Measurements from ENCODE around the gene TRAF1.

The TRAF1 gene

DNA sequence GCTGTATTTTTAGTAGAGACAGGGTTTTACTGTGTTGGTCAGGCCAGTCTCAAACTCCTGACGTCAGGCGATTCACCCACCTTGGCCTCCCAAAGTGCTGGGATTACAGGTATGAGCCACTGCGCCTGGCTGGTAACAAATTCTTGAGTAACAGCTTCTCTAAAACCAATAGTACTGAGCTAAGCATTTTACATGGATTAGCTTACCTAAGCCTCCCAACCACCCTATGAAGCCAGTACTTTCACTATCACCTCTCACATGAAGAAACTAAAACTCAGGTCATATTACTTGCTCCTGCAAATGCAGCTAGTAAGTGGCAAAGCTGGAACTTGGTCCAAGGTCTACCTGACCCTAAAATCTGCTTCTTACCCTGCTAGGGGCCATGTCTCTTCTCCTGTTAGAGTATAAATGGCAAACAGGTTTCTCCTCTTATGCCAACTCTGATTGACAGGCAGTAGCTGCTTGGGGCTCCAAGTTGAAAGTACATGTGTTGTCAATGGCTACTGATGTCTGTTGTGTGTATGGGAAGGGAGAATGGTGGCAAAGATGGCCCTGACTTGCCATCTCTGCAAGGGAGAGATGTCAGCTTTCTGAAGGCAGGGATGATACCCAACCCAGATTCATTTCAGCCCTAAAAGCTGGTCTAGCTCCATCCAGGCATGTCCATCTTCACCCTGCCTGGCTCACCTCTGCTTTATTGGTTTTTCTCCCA, 53.6 kb downstream of the TRAF1 start:
- Histone ChIP-seq H3K27ac (ENCODE audit: low read depth, low read length) (peak overlapping the region; percentile 74), H3K4me3 (ENCODE audit: low read depth, low read length) (peak overlapping the region; percentile 4; the same call in 1 of the 2 replicates), H3K27me3 (ENCODE audit: control insufficient read depth, insufficient read depth, low read length) (peaks cover 6% of the 10 kb centered on the region; the same call in 1 of the 2 replicates), H3K9ac (ENCODE audit: low read length) (peak overlapping the region; percentile 66), H3K9me3 (ENCODE audit: control insufficient read depth, insufficient read depth, low read depth, low read length) (no peaks in the 10 kb centered on the region), H3K4me1 (ENCODE audit: control insufficient read depth, insufficient read depth, low read length) (peaks cover 51% of the 10 kb centered on the region), H3K36me3 (ENCODE audit: control insufficient read depth, insufficient read depth, low read length) (peaks cover 15% of the 10 kb centered on the region; the same call in 1 of the 2 replicates)

DNA sequence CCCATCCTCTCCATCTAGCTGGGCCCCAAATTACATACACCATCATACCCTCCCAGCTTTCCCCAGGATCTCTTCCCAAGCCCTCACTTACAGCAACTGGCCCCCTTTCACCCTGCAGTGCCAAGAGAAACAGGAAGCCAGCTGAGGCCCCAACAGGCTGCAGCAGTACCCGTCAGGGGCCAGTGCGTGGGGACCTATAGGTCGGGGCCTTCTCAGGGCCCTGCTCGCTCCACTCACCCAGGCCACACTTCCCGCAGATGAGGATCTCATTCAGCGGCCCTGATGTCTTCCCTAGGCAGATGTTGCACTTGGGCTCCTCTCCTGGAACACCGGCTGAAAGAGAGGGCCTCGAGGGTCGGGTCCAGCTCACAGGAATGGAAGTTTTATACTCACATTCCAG, 56.4 kb downstream of the TRAF1 start:
- Histone ChIP-seq H3K9me3 (ENCODE audit: control insufficient read depth, insufficient read depth, low read depth, low read length) (no peaks in the 10 kb centered on the region), H3K4me1 (ENCODE audit: control insufficient read depth, insufficient read depth, low read length) (peaks cover 37% of the 10 kb centered on the region), H3K9ac (ENCODE audit: low read length) (no peak overlapping the region), H3K36me3 (ENCODE audit: control insufficient read depth, insufficient read depth, low read length) (peaks cover 21% of the 10 kb centered on the region), H3K27me3 (ENCODE audit: control insufficient read depth, insufficient read depth, low read length) (no peaks in the 10 kb centered on the region), H3K4me3 (ENCODE audit: low read depth, low read length) (no peak overlapping the region), H3K27ac (ENCODE audit: low read depth, low read length) (no peak overlapping the region)

DNA sequence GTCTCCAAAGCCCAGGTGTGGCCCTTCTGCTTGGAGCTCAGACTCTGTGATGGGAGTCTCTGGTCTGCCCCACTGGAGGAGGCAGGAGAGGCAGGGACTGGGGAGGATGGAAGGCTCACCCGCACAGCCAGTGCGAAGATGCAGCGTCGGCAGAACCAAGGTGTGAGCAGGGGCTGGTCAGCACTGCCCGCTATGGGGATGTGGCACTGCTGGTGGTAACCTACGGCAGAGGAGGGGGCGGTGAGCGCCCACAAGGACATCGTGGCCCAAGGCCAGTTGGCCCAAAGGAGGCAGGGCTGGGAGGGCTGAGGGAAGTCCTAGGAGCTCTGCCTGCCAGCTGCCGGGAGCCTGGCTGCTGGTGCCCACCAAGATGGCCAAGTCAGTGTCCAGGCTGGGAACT, 56.9 kb downstream of the TRAF1 start:
- Histone ChIP-seq H3K27me3 (ENCODE audit: control insufficient read depth, insufficient read depth, low read length) (no peaks in the 10 kb centered on the region), H3K27ac (ENCODE audit: low read depth, low read length) (no peak overlapping the region), H3K4me1 (ENCODE audit: control insufficient read depth, insufficient read depth, low read length) (peaks cover 34% of the 10 kb centered on the region), H3K4me3 (ENCODE audit: low read depth, low read length) (no peak overlapping the region), H3K36me3 (ENCODE audit: control insufficient read depth, insufficient read depth, low read length) (peaks cover 23% of the 10 kb centered on the region), H3K9me3 (ENCODE audit: control insufficient read depth, insufficient read depth, low read depth, low read length) (no peaks in the 10 kb centered on the region), H3K9ac (ENCODE audit: low read length) (no peak overlapping the region)

DNA sequence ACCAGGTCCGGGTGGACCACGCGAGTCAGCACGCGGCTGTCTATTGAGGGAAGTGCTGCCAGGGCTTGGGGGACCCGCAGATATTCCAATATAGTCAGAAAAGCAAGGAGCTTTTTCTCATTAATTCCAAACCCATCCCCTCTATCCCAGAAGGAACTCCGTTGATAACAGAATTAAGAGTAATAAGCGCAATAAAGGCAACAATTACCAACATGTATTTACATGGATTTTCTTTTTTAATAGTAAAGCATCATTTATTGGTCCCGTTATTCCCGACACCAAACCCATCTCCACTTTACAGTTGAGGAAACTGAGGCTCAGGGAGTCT, 57.3 kb downstream of the TRAF1 start:
- Histone ChIP-seq H3K27me3 (ENCODE audit: control insufficient read depth, insufficient read depth, low read length) (no peaks in the 10 kb centered on the region), H3K27ac (ENCODE audit: low read depth, low read length) (no peak overlapping the region), H3K4me3 (ENCODE audit: low read depth, low read length) (peak overlapping the region; percentile 59), H3K36me3 (ENCODE audit: control insufficient read depth, insufficient read depth, low read length) (peaks cover 21% of the 10 kb centered on the region), H3K9me3 (ENCODE audit: control insufficient read depth, insufficient read depth, low read depth, low read length) (no peaks in the 10 kb centered on the region), H3K4me1 (ENCODE audit: control insufficient read depth, insufficient read depth, low read length) (peaks cover 30% of the 10 kb centered on the region), H3K9ac (ENCODE audit: low read length) (peak overlapping the region; percentile 50)

DNA sequence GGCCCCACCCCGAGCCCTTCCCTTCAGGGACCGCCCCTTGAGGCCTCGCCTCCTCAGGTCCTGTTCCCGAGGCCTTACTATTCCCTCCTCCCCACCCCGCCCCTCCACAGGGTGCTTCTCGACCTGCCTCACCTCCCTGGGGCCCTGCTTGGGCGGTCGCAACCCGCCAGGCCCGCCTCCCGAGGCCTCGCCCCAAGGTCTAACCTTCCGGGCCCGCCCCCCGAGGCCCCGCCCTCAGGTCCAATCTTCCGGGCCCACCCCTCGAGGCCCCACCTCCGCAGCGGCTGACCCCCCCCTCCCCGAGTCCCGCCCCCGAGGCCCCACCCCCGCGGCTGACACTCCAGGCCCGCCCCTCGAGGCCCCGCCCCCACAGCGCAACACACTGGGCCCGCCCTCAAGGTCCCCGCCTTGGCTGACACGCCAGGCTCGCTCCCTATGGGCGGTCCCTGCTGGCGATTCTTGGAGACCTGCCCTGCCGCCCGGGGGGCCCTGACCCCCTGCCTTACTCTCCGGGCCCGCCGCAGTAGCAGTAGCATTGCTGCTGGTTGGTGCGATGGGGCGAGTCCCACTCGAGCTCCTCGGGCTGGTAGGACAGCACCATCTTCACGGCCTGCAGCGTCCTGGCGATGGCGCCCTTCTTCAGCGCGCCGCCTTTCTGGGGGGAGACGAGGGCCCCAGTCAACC, 57.8 kb downstream of the TRAF1 start:
- Histone ChIP-seq H3K27ac (ENCODE audit: low read depth, low read length) (no peak overlapping the region), H3K4me3 (ENCODE audit: low read depth, low read length) (peak overlapping the region; percentile 59), H3K9me3 (ENCODE audit: control insufficient read depth, insufficient read depth, low read depth, low read length) (no peaks in the 10 kb centered on the region), H3K36me3 (ENCODE audit: control insufficient read depth, insufficient read depth, low read length) (peaks cover 16% of the 10 kb centered on the region), H3K9ac (ENCODE audit: low read length) (peak overlapping the region; percentile 50), H3K27me3 (ENCODE audit: control insufficient read depth, insufficient read depth, low read length) (no peaks in the 10 kb centered on the region), H3K4me1 (ENCODE audit: control insufficient read depth, insufficient read depth, low read length) (peaks cover 25% of the 10 kb centered on the region)

DNA sequence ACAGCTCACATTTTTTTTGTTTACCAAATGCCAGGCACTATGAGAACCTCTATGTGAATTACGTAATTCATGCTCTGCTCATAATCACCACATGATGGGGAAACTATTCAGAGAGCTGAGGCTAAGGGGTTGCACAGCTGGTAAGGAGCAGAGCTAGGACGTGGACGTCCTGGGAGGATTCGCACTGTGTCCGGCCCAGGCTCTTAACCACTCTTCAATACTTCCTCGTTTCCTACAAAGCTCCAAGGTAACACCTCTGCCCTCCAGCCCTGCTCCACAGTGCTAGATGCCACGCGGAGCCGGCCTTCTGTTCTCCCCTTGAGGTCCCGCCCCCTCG, 58.3 kb downstream of the TRAF1 start:
- Histone ChIP-seq H3K4me3 (ENCODE audit: low read depth, low read length) (peak overlapping the region; percentile 34), H3K4me1 (ENCODE audit: control insufficient read depth, insufficient read depth, low read length) (peaks cover 22% of the 10 kb centered on the region), H3K27ac (ENCODE audit: low read depth, low read length) (no peak overlapping the region), H3K9ac (ENCODE audit: low read length) (no peak overlapping the region), H3K27me3 (ENCODE audit: control insufficient read depth, insufficient read depth, low read length) (no peaks in the 10 kb centered on the region), H3K9me3 (ENCODE audit: control insufficient read depth, insufficient read depth, low read depth, low read length) (no peaks in the 10 kb centered on the region), H3K36me3 (ENCODE audit: control insufficient read depth, insufficient read depth, low read length) (peaks cover 19% of the 10 kb centered on the region)

DNA sequence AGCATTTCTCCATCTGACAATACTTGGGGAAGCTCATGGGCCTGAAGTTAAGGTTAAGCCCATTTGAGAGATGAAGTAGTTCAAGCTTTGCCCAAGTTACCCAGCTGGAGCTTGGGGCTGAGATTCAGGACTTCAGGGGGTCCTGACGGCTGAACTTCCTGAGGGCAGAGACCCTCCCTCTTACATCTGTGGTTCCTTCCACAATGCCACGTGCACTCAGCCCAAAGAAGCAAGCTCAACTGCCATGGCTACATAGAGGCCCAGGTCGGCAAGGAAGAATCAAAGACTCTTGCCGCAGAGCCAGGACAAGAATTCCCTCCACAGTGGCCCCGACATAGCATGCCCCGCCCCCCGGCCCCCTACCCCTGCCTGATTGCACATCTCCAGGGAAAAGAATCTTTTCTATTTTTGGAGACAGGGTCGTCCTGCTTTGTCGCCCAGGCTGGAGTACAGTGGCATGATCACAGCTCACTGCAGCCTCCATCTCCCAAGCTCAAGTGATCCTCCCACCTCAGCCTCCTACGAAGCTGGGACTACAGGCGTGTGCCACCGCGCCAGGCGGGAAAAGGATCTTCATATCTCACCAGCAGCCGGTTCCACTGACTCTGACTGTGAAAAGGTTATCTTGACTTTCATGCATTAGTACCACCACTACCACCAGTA, 58.8 kb downstream of the TRAF1 start:
- H3K4me3 ChIP-seq (ENCODE audit: low read depth, low read length): peak overlapping the region; percentile 34
- H3K27me3 ChIP-seq (ENCODE audit: control insufficient read depth, insufficient read depth, low read length): no peaks in the 10 kb centered on the region
- peaks cover 22% of the 10 kb centered on the region for H3K36me3 ChIP-seq (ENCODE audit: control insufficient read depth, insufficient read depth, low read length)
- no peak overlapping the region for H3K27ac ChIP-seq (ENCODE audit: low read depth, low read length)
- H3K4me1 ChIP-seq (ENCODE audit: control insufficient read depth, insufficient read depth, low read length): peaks cover 17% of the 10 kb centered on the region
- H3K9me3 ChIP-seq (ENCODE audit: control insufficient read depth, insufficient read depth, low read depth, low read length): no peaks in the 10 kb centered on the region
- no peak overlapping the region for H3K9ac ChIP-seq (ENCODE audit: low read length)

DNA sequence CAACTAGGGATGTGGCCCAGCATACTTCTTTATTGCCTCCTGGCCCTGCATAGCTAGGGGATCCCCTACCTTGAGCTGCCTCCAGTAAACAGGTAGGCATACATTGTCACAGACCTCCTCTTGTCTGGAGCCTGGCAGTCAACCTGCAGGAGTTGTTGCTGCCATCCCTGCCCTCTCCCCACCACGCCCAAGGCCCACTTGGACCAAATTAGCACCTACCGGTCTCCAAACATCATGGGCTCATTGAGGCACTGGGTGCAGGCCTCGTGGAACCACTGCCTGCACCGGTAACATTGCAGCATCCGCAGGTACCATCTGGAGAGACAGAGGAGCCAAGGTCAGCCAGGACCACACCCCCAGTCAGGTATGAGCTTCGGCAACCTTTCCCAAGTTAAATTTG, 59.9 kb downstream of the TRAF1 start:
- peaks cover 25% of the 10 kb centered on the region for H3K36me3 ChIP-seq (ENCODE audit: control insufficient read depth, insufficient read depth, low read length)
- no peak overlapping the region for H3K9ac ChIP-seq (ENCODE audit: low read length)
- H3K9me3 ChIP-seq (ENCODE audit: control insufficient read depth, insufficient read depth, low read depth, low read length): no peaks in the 10 kb centered on the region
- no peak overlapping the region for H3K27ac ChIP-seq (ENCODE audit: low read depth, low read length)
- no peaks in the 10 kb centered on the region for H3K27me3 ChIP-seq (ENCODE audit: control insufficient read depth, insufficient read depth, low read length)
- H3K4me3 ChIP-seq (ENCODE audit: low read depth, low read length): no peak overlapping the region
- H3K4me1 ChIP-seq (ENCODE audit: control insufficient read depth, insufficient read depth, low read length): peaks cover 12% of the 10 kb centered on the region; the same call in 1 of the 2 replicates

DNA sequence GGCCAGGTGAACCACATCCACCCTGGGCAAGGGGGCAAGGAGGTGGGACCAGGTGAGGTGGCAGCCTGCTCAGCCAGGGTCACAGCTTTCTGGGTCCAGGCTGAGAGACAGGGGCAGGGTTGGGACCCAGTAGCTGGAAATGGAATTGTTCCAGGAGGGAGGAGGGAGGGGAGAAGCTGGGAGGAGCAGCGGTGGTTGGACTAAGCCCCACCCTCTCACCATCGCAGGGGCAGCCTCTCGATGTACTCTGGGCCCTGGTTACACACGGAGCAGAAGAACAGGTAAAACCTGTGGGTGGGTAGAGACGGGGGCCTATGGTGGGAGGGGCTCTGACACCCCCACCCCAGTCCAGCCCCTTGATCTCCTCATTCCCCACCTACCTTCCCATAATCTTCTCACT, 60.8 kb downstream of the TRAF1 start:
- no peak overlapping the region for H3K4me3 ChIP-seq (ENCODE audit: low read depth, low read length)
- no peaks in the 10 kb centered on the region for H3K27me3 ChIP-seq (ENCODE audit: control insufficient read depth, insufficient read depth, low read length)
- no peaks in the 10 kb centered on the region for H3K9me3 ChIP-seq (ENCODE audit: control insufficient read depth, insufficient read depth, low read depth, low read length)
- H3K27ac ChIP-seq (ENCODE audit: low read depth, low read length): no peak overlapping the region
- peaks cover 29% of the 10 kb centered on the region for H3K36me3 ChIP-seq (ENCODE audit: control insufficient read depth, insufficient read depth, low read length)
- H3K4me1 ChIP-seq (ENCODE audit: control insufficient read depth, insufficient read depth, low read length): peaks cover 12% of the 10 kb centered on the region; the same call in 1 of the 2 replicates
- no peak overlapping the region for H3K9ac ChIP-seq (ENCODE audit: low read length)

DNA sequence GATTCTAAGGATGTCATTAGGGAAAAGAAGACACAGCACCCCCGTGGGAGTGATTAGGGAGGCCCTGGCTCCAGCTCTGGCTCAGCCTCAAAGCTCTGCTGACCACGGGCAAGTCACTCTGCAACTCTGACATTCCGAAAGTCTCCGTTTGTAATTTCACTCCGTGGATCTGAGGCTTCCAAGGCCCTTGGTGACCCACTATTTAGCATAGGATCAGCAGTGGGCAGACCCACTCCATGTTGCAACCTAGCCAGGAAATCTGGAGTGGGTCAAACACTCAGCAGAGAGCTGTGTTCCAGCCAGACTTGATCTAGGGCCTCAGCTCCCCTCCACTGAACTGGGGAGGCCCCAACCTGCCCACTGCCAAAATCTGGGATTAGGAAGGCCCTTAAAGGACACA, 61.4 kb downstream of the TRAF1 start:
- H3K4me1 ChIP-seq (ENCODE audit: control insufficient read depth, insufficient read depth, low read length): peaks cover 12% of the 10 kb centered on the region; the same call in 1 of the 2 replicates
- no peaks in the 10 kb centered on the region for H3K27me3 ChIP-seq (ENCODE audit: control insufficient read depth, insufficient read depth, low read length)
- H3K9me3 ChIP-seq (ENCODE audit: control insufficient read depth, insufficient read depth, low read depth, low read length): no peaks in the 10 kb centered on the region
- H3K4me3 ChIP-seq (ENCODE audit: low read depth, low read length): no peak overlapping the region
- H3K27ac ChIP-seq (ENCODE audit: low read depth, low read length): no peak overlapping the region
- H3K36me3 ChIP-seq (ENCODE audit: control insufficient read depth, insufficient read depth, low read length): peaks cover 34% of the 10 kb centered on the region
- no peak overlapping the region for H3K9ac ChIP-seq (ENCODE audit: low read length)

DNA sequence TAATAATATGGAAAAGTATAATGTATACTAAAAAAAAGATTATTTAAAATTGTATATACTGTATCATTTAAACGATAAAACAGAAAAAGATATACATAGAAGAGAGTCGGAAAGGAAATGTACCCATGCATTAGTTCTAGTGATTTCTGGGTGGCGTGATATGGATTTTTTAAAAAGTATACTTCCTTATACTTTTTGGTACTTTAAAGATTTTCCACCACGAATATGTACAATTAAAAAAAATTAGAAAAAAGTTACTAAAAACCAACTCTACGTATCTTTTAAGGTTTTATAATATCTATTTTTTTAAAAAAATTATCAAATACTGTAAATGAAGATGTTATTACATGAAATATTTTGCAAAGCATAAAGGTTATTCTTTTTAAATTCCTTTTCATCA, 61.9 kb downstream of the TRAF1 start:
- Histone ChIP-seq H3K9me3 (ENCODE audit: control insufficient read depth, insufficient read depth, low read depth, low read length) (no peaks in the 10 kb centered on the region), H3K4me1 (ENCODE audit: control insufficient read depth, insufficient read depth, low read length) (peaks cover 11% of the 10 kb centered on the region; the same call in 1 of the 2 replicates), H3K27me3 (ENCODE audit: control insufficient read depth, insufficient read depth, low read length) (no peaks in the 10 kb centered on the region), H3K27ac (ENCODE audit: low read depth, low read length) (no peak overlapping the region), H3K36me3 (ENCODE audit: control insufficient read depth, insufficient read depth, low read length) (peaks cover 36% of the 10 kb centered on the region), H3K9ac (ENCODE audit: low read length) (no peak overlapping the region), H3K4me3 (ENCODE audit: low read depth, low read length) (no peak overlapping the region)
